GM19043 (cell line): ENCODE measurements around the gene C20orf173.
A peak's percentile ranks its signal among the peaks of the same experiment; 100 is the strongest.
"Not testable (repeated sequence)": the region's sequence is repeated elsewhere in the genome, so short reads cannot be mapped to it uniquely, and the experiment has no call there.

Experiments used
- ATAC-seq: cut with Tn5 transposase; IDR thresholded peaks from one replicate; pipeline ENCODE4 v1.9.1; 2021; ENCODE audit warnings: low read depth; ENCODE audit not compliant: unreplicated experiment

The C20orf173 gene

GRCh38 chr20:35547329-35547728 is 17.9 kb upstream of the C20orf173 start:
- no peak for ATAC-seq

GRCh38 chr20:35546127-35546526 is 16.7 kb upstream of the C20orf173 start:
- no peak for ATAC-seq

- not testable (repeated sequence) for ATAC-seq
Observed at GRCh38 chr20:35544941-35545340, 15.5 kb upstream of the C20orf173 start.

- no peak for ATAC-seq
Observed at GRCh38 chr20:35544436-35544835, 15.0 kb upstream of the C20orf173 start.

GRCh38 chr20:35542990-35543389 is 13.5 kb upstream of the C20orf173 start:
- ATAC-seq = no peak

- ATAC-seq = peak; percentile 84
Observed at GRCh38 chr20:35541783-35542662, 12.6 kb upstream of the C20orf173 start, which contains the start of gene ERGIC3. Gene ERGIC3 (plus strand): TSS chr20:35542078. CDS start chr20:35542098, 20 bp downstream.

GRCh38 chr20:35541118-35541782 is 11.8 kb upstream of the C20orf173 start:
- no peak for ATAC-seq

GRCh38 chr20:35539756-35540212 is 10.3 kb upstream of the C20orf173 start:
- no peak for ATAC-seq

- no peak for ATAC-seq
Observed at GRCh38 chr20:35527122-35527769, 2.2 kb downstream of the C20orf173 start.

- no peak for ATAC-seq
Observed at GRCh38 chr20:35525639-35526038, 3.8 kb downstream of the C20orf173 start.

GRCh38 chr20:35523298-35523888 is 6.1 kb downstream of the C20orf173 start:
- no peak for ATAC-seq

- no peak for ATAC-seq
Observed at GRCh38 chr20:35518955-35519354, 10.5 kb downstream of the C20orf173 start.

GRCh38 chr20:35517767-35518166 is 11.7 kb downstream of the C20orf173 start:
- not testable (repeated sequence) for ATAC-seq

- no peak for ATAC-seq
Observed at GRCh38 chr20:35517125-35517524, 12.3 kb downstream of the C20orf173 start.

- ATAC-seq = no peak
Observed at GRCh38 chr20:35515949-35516645, 13.4 kb downstream of the C20orf173 start.

- no peak for ATAC-seq
Observed at GRCh38 chr20:35515341-35515740, 14.1 kb downstream of the C20orf173 start.

- ATAC-seq = no peak
Observed at GRCh38 chr20:35514371-35514932, 15.0 kb downstream of the C20orf173 start.

- no peak for ATAC-seq
Observed at GRCh38 chr20:35511814-35512420, 17.5 kb downstream of the C20orf173 start.

- no peak for ATAC-seq
Observed at GRCh38 chr20:35510951-35511735, 18.3 kb downstream of the C20orf173 start.
